ENCODE data around the gene RASSF5. TPM values are rescaled to one million over a fixed set of nuclear protein-coding genes. Genes with fewer than 3 reads are reported as not detected.

The RASSF5 gene
- total and polyA plus RNA-seq, 9 of the 15 experiments (the other 6 are each of a cell fraction or from before 2014, with no cell fraction given) = 6.1 to 41.0 (median 25.2) TPM

DNA sequence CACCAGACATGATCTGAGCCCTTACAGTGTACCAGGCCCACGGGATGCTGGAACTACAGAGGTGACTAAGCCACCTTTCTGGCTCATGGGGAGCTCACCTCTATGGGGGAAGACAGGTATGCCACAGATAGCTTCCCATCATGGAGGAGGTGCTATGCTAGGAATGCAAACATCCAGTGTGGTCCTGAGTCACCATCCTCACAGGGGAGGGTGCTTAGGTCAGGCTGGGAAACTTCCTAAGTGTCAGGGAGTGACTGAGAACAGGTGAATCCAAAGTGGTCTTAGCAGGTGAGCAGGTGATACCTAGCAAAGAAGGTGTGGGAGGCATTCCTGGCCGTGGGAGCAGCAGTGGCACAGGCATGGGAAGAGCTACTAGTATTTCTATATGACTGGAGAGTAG is 8.6 kb upstream of the RASSF5 start:
- Histone ChIP-seq H3K4me1 (replicated peaks in 1 of 2; ENCODE audit: control insufficient read depth in 2 of 2, insufficient read depth in 2 of 2, low read length in 2 of 2) (peaks cover 17 to 39% of the 10 kb centered on the region in 2 experiments), H3K9me1 (ENCODE audit: control insufficient read depth, insufficient read depth, low read length) (no peaks in the 10 kb centered on the region), H3K9me3 (replicated peaks; ENCODE audit: control insufficient read depth, insufficient read depth, low read depth, low read length) (no peaks in the 10 kb centered on the region), H3K36me3 (ENCODE audit: control insufficient read depth, insufficient read depth, low read length) (no peaks in the 10 kb centered on the region), H2AFZ (ENCODE audit: low read depth, low read length) (no peak overlapping the region), H3K79me2 (ENCODE audit: control insufficient read depth, insufficient read depth, low read length) (no peaks in the 10 kb centered on the region), H3K27me3 (ENCODE audit: control insufficient read depth in 2 of 2, insufficient read depth in 2 of 2, low read length in 2 of 2) (no peaks in the 10 kb centered on the region), H3K9ac (ENCODE audit: insufficient read depth in 1 of 2, low read depth in 2 of 2, low read length in 2 of 2) (no peak overlapping the region), H4K20me1 (replicated peaks; ENCODE audit: control insufficient read depth, insufficient read depth, low read length) (no peaks in the 10 kb centered on the region), H3K27ac (ENCODE audit: extremely low read depth, low read depth, low read length) (no peak overlapping the region), H3K4me2 (ENCODE audit: insufficient read depth, low read length) (no peak overlapping the region), H3K4me3 (no peak overlapping the region)
- ChIA-PET POLR2A (interaction anchor here (0.6 to 1.6 kb wide), 3 partner anchors 9 to 316 kb away, joined by 3 to 4 read pairs (median 3); no protein-coding TSS in a partner anchor), CTCF (ENCODE audit: low intra/inter-chr PET ratio) (no interaction called here)
- FAIRE-seq (no peak), DNase-seq (ENCODE audit: extremely low read depth in 1 of 4, low spot score in 3 of 4) (no peak), ATAC-seq (no peak)
- TF ChIP-seq IRF2 (CRISPR knock-in tag; IDR thresholded peaks at IDR 0.05) = no peak
- TF ChIP-seq, protein P1, sequence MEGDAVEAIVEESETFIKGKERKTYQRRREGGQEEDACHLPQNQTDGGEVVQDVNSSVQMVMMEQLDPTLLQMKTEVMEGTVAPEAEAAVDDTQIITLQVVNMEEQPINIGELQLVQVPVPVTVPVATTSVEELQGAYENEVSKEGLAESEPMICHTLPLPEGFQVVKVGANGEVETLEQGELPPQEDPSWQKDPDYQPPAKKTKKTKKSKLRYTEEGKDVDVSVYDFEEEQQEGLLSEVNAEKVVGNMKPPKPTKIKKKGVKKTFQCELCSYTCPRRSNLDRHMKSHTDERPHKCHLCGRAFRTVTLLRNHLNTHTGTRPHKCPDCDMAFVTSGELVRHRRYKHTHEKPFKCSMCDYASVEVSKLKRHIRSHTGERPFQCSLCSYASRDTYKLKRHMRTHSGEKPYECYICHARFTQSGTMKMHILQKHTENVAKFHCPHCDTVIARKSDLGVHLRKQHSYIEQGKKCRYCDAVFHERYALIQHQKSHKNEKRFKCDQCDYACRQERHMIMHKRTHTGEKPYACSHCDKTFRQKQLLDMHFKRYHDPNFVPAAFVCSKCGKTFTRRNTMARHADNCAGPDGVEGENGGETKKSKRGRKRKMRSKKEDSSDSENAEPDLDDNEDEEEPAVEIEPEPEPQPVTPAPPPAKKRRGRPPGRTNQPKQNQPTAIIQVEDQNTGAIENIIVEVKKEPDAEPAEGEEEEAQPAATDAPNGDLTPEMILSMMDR (IDR thresholded peaks at IDR 0.05 in 2 of 3, conservative IDR thresholded peaks at IDR 0.05 in 1 of 3; ENCODE audit: insufficient read depth in 2 of 3, low read depth in 1 of 3, low read length in 3 of 3) = no peak
- TF ChIP-seq, protein P2, sequence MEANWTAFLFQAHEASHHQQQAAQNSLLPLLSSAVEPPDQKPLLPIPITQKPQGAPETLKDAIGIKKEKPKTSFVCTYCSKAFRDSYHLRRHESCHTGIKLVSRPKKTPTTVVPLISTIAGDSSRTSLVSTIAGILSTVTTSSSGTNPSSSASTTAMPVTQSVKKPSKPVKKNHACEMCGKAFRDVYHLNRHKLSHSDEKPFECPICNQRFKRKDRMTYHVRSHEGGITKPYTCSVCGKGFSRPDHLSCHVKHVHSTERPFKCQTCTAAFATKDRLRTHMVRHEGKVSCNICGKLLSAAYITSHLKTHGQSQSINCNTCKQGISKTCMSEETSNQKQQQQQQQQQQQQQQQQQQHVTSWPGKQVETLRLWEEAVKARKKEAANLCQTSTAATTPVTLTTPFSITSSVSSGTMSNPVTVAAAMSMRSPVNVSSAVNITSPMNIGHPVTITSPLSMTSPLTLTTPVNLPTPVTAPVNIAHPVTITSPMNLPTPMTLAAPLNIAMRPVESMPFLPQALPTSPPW (CRISPR knock-in tag; IDR thresholded peaks at IDR 0.05) = no peak
- no peak for TF ChIP-seq ZNF668 (CRISPR knock-in tag; IDR thresholded peaks at IDR 0.05)
- no peak for TF ChIP-seq BHLHE40 (IDR thresholded peaks at IDR 0.05; ENCODE audit: low read length)
- TF ChIP-seq C11orf30 (IDR thresholded peaks at IDR 0.05; ENCODE audit: low read depth) = no peak
- TF ChIP-seq, protein P3, sequence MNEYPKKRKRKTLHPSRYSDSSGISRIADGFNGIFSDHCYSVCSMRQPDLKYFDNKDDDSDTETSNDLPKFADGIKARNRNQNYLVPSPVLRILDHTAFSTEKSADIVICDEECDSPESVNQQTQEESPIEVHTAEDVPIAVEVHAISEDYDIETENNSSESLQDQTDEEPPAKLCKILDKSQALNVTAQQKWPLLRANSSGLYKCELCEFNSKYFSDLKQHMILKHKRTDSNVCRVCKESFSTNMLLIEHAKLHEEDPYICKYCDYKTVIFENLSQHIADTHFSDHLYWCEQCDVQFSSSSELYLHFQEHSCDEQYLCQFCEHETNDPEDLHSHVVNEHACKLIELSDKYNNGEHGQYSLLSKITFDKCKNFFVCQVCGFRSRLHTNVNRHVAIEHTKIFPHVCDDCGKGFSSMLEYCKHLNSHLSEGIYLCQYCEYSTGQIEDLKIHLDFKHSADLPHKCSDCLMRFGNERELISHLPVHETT (CRISPR knock-in tag; conservative IDR thresholded peaks at IDR 0.05 in 1 of 2, IDR thresholded peaks at IDR 0.05 in 1 of 2) = no peak
- TF ChIP-seq MYC (IDR thresholded peaks at IDR 0.05; ENCODE audit: low read depth, low read length) = no peak
- TF ChIP-seq MYC (CRISPR knock-in tag; IDR thresholded peaks at IDR 0.05; ENCODE audit: borderline replicate concordance, low read depth) = no peak
- no peak for TF ChIP-seq GATAD2A (IDR thresholded peaks at IDR 0.05)
- TF ChIP-seq ZNF584 (CRISPR knock-in tag; IDR thresholded peaks at IDR 0.05; ENCODE audit: low read depth) = no peak
- TF ChIP-seq POLR2AphosphoS5 (IDR thresholded peaks at IDR 0.05; ENCODE audit: control insufficient read depth, insufficient read depth, low read depth, low read length) = no peak
- no peak for TF ChIP-seq RBBP5 (IDR thresholded peaks at IDR 0.05; ENCODE audit: borderline replicate concordance, insufficient read depth, low read length, poor library complexity, severe bottlenecking)
- TF ChIP-seq HDAC2 (IDR thresholded peaks at IDR 0.05) = no peak
- no peak for TF ChIP-seq ZBTB8A (IDR thresholded peaks at IDR 0.05; ENCODE audit: partially characterized antibody)
- in situ Hi-C loops (cut with MboI) = no loop called here
- WGBS (ENCODE audit: insufficient coverage, low coverage, missing lambda C conversion rate) = 7% methylated on average over 2 of the region's 2 CpGs
- BruUV-seq (replicated peaks) = no TSS peak
- intact Hi-C loops (cut with micrococcal nuclease) = loop anchor here (10.0 kb wide), 3 partner anchors 236 to 476 kb away; partner anchors contain the start of gene FCAMR

Measured in K562 (cell line).